ENCODE data around the gene HLCS. TPM values are rescaled to one million over a fixed set of nuclear protein-coding genes. Genes with fewer than 3 reads are reported as not detected.
"Not testable (repeated sequence)": the region's sequence is repeated elsewhere in the genome, so short reads cannot be mapped to it uniquely, and the experiment has no call there.

HLCS gene
- total and polyA plus RNA-seq, 5 experiments from 2014 or later, result 6.2 to 13.4 (median 12.3) TPM

DNA sequence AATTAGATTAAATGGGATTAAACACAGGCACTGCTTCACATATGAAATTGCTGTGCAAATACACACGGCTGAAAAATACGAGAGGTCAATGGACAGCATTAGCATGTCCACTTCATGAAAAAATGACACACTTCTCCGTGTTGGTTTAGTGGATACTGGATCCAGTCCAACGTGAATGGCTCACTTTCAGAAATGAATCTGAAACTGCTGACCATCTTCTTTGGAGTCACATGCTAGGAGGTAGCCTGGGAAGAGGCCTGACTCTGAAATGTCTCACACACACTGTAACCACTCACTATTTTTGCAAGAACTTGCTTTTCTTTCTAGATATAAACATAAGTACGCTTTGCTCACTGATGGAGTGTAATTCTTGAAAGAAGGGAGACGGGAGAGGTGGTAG lies 127.3 kb downstream of the HLCS start:
- H3K27me3 Mint-ChIP-seq, result no peaks in the 10 kb centered on the region
- H3K27ac Mint-ChIP-seq, result no peak overlapping the region
- no peak for ATAC-seq
- no peak overlapping the region for H3K4me3 Mint-ChIP-seq
- POLR2A ChIA-PET, result no interaction called here
- H3K4me1 Mint-ChIP-seq, result peaks cover 0 to 5% (median under 1%) of the 10 kb centered on the region in 4 donors
- no peaks in the 10 kb centered on the region for H3K9me3 Mint-ChIP-seq
- no peak for DNase-seq
- H3K36me3 Mint-ChIP-seq, result peaks cover 0 to 10% (median 10%) of the 10 kb centered on the region in 3 donors

DNA sequence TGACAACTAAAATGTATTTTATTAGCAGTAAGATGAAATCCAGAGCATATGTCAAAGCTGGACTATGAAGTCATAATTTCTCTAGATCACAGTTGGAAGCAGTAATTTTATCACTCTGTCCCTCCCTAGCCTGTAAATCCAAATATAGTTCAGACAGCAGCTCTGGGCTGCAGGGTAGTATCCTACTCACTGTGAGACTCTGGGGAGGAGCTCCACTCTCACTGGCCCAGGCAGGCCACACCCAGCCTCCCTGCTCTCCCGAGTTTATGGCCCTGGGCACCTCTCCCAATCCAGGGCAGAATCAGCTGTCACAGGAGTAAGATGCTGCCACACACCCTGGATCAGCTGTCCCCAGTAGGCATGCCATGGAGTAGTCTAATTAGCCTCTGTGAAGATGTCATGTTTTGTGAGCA lies 131.1 kb downstream of the HLCS start:
- ATAC-seq, result no peak
- H3K4me1 Mint-ChIP-seq, result peaks cover 0 to 17% (median 9%) of the 10 kb centered on the region in 4 donors
- H3K27me3 Mint-ChIP-seq, result no peaks in the 10 kb centered on the region
- H3K9me3 Mint-ChIP-seq, result no peaks in the 10 kb centered on the region
- POLR2A ChIA-PET, result no interaction called here
- no peak overlapping the region for H3K4me3 Mint-ChIP-seq
- H3K36me3 Mint-ChIP-seq, result peaks cover 0 to 11% (median 0%) of the 10 kb centered on the region in 3 donors
- no peak for DNase-seq
- no peak overlapping the region for H3K27ac Mint-ChIP-seq

DNA sequence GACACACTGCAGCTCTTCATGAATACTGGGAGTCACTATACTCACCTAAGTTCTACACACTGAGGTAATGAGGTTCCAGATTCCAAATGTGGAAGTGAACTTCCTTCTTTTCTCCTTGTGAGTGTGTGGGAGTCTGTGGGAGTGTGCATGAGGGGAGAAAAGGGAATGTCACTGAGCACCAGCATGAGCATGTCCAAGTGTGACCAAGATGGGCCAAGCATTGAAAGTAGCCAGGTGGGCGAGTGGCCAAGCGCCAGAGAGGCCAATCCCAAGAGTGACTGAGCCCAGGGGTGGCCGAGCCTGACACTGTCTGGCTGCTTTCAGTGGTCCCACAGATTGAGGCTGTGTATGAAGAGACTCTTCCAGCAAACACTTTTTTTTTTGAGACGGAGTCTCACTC lies 132.3 kb downstream of the HLCS start:
- Mint-ChIP-seq H3K27ac (no peak overlapping the region), H3K9me3 (no peaks in the 10 kb centered on the region), H3K4me1 (peaks cover 0 to 17% (median 7%) of the 10 kb centered on the region in 4 donors), H3K36me3 (peaks cover 0 to 10% (median 0%) of the 10 kb centered on the region in 3 donors), H3K27me3 (no peaks in the 10 kb centered on the region), H3K4me3 (no peak overlapping the region)
- ATAC-seq, result no peak
- DNase-seq, result no peak
- POLR2A ChIA-PET, result no interaction called here

DNA sequence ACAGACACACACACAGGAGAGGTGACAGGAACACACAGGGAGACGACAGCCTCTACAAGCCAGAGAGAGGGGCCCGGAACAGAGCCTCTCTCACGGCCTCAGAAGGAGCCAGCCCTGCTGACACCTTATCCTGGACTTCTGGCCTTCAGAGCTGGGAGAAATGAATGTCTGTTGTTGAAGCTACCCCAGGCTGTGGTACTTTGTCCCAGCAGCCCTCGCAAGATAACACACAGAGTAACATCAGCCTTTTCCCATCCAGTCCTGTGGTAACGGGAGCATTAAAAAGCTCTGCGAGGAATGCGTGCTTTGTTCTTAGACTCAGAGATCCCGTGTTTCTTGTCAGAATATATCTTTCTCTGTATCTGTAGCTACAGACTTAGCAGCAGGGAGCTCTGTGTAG lies 136.4 kb downstream of the HLCS start:
- no peak for DNase-seq
- peaks cover 0 to 14% (median 13%) of the 10 kb centered on the region in 3 donors for H3K36me3 Mint-ChIP-seq
- H3K4me1 Mint-ChIP-seq, result peaks cover 0 to 17% (median 11%) of the 10 kb centered on the region in 4 donors
- POLR2A ChIA-PET, result no interaction called here
- no peaks in the 10 kb centered on the region for H3K27me3 Mint-ChIP-seq
- H3K9me3 Mint-ChIP-seq, result no peaks in the 10 kb centered on the region
- no peak for ATAC-seq
- H3K4me3 Mint-ChIP-seq, result no peak overlapping the region
- no peak overlapping the region for H3K27ac Mint-ChIP-seq

DNA sequence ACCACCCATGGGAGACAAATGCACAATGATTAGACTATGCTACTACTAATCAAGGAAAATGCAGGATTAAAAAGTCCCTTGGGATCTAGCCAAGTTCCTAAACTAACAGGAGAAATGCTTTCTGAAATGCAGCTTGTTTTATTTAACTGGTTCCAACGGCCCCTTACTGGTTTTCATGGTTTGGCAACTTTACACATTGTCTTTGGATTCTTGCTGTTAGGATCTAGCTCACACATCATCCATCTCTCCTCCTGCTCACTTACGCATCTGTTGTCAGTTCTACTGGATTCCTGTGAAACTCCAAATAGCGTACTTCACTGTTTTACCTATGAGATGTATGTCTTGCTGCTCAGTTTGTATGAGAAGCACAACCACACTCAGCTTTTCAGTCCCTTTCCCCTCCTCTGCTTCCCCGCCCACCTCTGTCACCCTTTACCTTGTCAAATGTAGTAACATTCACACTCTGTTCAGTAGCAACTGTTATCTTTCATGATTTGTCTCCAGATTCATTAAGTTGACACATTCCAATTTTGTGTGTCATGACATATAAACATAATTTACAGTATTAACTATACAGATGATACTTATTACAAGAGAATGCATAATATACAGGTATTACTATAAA lies 137.5 kb downstream of the HLCS start:
- ATAC-seq (no peak), DNase-seq (no peak)
- POLR2A ChIA-PET, result no interaction called here
- peaks cover 5 to 24% (median 23%) of the 10 kb centered on the region in 3 donors for H3K36me3 Mint-ChIP-seq
- no peak overlapping the region for H3K4me3 Mint-ChIP-seq
- peaks cover 0 to 17% (median 11%) of the 10 kb centered on the region in 4 donors for H3K4me1 Mint-ChIP-seq
- H3K27me3 Mint-ChIP-seq, result no peaks in the 10 kb centered on the region
- H3K27ac Mint-ChIP-seq, result no peak overlapping the region
- H3K9me3 Mint-ChIP-seq, result no peaks in the 10 kb centered on the region

DNA sequence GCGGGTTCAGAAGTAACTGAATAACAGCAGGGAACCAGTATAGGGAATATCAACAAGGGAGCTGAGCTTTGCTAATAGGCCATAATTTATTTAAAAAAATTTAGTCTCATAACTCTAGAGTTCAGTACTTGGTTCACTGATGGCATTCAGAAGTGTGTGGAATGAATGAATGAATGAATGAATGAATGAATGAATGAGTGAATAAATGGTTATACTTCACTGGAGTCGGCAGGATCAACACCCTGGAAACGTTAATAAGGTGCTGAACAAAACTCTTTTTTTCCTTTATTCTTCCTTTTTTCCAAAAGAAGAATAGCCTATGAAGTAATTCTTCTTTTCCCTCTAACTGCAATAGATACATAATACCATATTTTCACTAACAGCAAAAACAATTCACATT lies 138.3 kb downstream of the HLCS start:
- ATAC-seq (no peak), DNase-seq (no peak)
- peaks cover 0 to 17% (median 11%) of the 10 kb centered on the region in 4 donors for H3K4me1 Mint-ChIP-seq
- H3K27ac Mint-ChIP-seq, result no peak overlapping the region
- H3K36me3 Mint-ChIP-seq, result peaks cover 5 to 27% (median 25%) of the 10 kb centered on the region in 3 donors
- H3K4me3 Mint-ChIP-seq, result no peak overlapping the region
- H3K27me3 Mint-ChIP-seq, result no peaks in the 10 kb centered on the region
- POLR2A ChIA-PET, result no interaction called here
- no peaks in the 10 kb centered on the region for H3K9me3 Mint-ChIP-seq

DNA sequence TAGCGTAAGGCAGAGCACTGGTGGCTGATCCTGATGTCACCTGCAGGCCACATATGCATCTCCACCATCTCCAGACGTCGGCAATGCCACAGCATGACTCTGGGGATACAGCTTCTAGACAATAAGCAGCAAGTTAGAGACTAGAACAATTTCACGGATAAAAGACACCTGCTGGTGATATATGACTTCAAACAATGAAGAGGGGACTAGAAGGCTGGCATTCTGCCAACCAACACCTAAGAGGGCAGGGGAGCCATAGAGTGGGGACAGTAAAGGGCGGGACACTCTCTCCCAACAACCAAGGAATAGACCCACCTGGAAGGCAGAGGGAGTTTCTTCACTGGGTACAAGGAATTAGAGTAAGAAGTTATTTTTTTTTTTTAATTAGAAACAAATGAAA lies 140.8 kb downstream of the HLCS start:
- no peak overlapping the region for H3K4me3 Mint-ChIP-seq
- POLR2A ChIA-PET, result no interaction called here
- no peak for ATAC-seq

DNA sequence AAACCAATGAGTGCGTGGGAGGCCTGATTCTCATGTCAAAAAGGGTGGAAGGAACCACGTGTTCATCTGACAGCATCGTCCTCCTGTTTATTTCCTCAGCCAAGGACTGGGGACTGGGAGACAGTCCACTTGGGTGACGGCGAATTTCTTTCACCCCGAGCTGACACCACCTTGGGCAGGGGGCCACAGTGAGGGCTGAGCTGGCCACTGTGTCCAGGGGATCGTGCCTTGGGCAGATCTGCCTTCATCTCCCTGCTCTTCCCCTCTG lies 145.5 kb downstream of the HLCS start:
- H3K4me3 Mint-ChIP-seq, result no peak overlapping the region

More for the DNA sequence above, 140.8 kb downstream of the HLCS start:
- no peak for DNase-seq
- Mint-ChIP-seq H3K27me3 (no peaks in the 10 kb centered on the region), H3K9me3 (no peaks in the 10 kb centered on the region), H3K27ac (peak overlapping the region in 1 of 10 donors; percentile 29), H3K36me3 (peaks cover 5 to 48% (median 46%) of the 10 kb centered on the region in 3 donors), H3K4me1 (peaks cover 0 to 8% (median 0%) of the 10 kb centered on the region in 4 donors)

DNA sequence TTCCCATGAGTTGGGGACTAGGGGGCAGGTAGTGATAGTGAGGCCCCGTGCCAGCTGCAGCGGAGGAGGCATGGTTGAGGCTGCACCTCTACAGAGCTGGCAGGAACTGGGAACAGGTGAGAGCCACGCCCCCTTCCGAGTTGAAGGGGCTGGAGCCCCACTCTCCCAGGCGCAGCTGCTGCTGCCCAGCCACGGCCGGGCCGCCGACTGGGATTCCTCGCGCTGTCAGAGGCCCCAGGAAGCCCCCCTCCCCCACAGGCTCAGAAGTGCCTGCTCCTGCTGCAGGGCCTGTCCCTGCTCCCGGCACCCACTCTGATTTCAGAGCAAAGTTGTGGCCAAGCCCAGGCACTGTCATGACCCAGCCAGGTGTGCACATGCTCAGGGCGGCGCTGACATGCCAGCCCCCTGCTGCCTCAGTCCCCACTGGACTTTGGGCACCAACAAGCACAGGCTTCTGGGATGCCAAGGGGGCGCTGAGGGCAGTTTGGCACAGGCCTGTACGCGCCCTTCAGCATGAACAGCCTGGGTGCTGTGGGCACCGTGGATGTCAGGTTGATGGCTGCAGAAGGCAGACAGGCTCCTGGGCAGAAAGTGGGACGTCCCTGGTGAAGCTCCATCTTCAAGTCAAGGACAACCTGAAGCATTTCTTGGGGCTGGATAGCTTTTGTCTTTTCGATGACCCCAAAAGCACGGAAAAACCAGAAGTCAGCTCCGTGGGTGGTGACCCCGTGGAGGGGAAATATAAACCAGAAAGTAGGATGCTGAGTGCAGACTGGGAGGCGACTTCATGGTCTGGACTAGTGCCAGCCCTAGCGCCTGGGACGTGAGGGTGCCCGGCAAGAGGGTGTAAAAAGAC lies 146.1 kb downstream of the HLCS start:
- Mint-ChIP-seq H3K27ac (no peak overlapping the region), H3K27me3 (no peaks in the 10 kb centered on the region), H3K9me3 (no peaks in the 10 kb centered on the region), H3K36me3 (peaks cover 5 to 43% (median 41%) of the 10 kb centered on the region in 3 donors), H3K4me3 (no peak overlapping the region), H3K4me1 (peaks cover 0 to 2% (median 0%) of the 10 kb centered on the region in 4 donors)
- no peak for ATAC-seq
- POLR2A ChIA-PET, result no interaction called here
- DNase-seq, result no peak

More for the DNA sequence above, 145.5 kb downstream of the HLCS start:
- no peaks in the 10 kb centered on the region for H3K9me3 Mint-ChIP-seq
- POLR2A ChIA-PET, result no interaction called here
- no peak for ATAC-seq
- H3K27ac Mint-ChIP-seq, result no peak overlapping the region
- H3K36me3 Mint-ChIP-seq, result peaks cover 5 to 46% (median 45%) of the 10 kb centered on the region in 3 donors
- peaks cover 0 to 4% (median 0%) of the 10 kb centered on the region in 4 donors for H3K4me1 Mint-ChIP-seq
- DNase-seq, result no peak
- no peaks in the 10 kb centered on the region for H3K27me3 Mint-ChIP-seq

DNA sequence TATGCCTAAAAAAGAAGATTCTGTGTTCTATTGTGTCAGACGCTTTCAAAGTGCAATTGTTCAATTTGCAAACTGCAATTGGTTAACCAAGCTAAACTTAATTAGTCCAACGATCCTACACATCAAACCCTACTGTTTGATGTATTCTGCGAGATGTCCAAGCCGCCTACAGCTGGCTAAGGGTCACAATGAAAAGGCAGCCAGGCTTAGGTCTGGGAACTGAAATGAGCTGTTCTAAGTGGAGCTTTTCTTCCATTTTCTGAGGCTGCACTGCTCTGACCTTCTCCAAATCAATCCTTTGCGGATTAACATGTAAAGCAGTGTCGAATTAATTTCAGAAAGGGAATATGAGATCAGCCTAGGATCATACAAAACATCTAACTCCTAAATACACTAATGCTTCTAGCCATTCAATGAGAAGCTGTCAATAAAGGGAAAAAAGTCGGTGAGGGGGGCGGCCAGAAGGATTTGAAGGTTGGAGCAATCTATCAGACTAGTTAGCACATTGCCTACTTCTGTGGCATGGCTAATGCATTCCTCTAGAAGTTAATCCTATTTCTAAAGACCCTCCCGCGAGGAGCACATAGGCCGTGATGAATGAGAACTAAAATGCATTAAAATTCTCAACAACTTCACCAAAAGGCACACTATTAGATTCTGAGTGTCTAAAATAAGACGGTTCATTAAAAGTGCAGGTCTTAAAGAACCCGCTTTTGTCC lies 148.6 kb downstream of the HLCS start:
- ATAC-seq (no peak), DNase-seq (no peak)
- Mint-ChIP-seq H3K9me3 (no peaks in the 10 kb centered on the region), H3K27ac (no peak overlapping the region), H3K27me3 (no peaks in the 10 kb centered on the region), H3K36me3 (peaks cover 0 to 30% (median 25%) of the 10 kb centered on the region in 3 donors), H3K4me3 (no peak overlapping the region), H3K4me1 (peaks cover 0 to 2% (median 0%) of the 10 kb centered on the region in 4 donors)
- POLR2A ChIA-PET, result no interaction called here

DNA sequence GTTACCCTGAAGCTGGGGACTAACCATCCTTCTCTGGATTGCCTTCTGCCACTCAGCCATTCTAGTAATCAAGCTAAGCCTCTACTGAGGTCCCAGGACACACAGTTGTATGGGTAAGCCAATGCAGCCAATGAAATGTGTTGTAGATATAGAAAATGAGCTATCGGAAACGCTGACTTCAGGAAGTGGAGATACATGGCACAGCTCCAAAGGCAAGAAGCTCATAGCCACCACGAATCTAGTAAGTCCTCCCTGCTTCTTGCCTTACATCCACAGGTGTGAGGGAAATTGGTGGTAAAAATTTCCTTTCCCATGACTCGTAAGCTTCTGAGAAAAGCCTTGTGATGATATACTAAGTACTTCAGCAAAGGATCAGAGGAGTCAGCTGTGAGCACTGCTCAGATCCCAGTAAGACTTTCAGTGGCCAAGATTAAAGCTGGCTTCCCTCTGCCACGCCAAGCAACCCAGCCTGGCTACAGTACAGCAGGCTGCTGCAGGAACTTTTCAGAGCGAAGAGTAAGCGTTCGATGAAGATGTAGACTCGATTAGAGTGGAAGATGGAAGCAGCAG lies 149.8 kb downstream of the HLCS start:
- POLR2A ChIA-PET, result no interaction called here
- Mint-ChIP-seq H3K27me3 (no peaks in the 10 kb centered on the region), H3K4me1 (peaks cover 0 to 2% (median 0%) of the 10 kb centered on the region in 4 donors), H3K4me3 (no peak overlapping the region), H3K27ac (no peak overlapping the region), H3K36me3 (peaks cover 0 to 21% (median 18%) of the 10 kb centered on the region in 3 donors), H3K9me3 (no peaks in the 10 kb centered on the region)
- ATAC-seq (no peak), DNase-seq (no peak)

DNA sequence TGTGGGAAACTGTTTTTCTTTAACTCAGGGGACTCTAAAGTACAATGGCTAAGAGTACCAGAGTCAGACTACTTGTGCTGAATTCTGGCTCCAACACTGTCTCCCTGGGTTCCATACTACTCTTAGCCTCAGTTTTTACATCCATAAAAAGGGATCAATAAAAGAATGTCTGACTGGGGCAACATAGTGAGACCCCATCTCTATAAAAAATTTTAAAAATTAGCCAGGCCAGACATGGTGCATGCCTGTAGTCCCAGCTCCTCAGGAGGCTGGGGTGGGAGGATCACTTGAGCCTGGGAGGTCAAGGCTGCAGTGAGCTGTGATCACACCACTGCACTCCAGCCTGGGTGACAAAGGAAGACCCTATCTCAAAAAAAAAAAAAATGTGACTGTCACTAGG lies 150.4 kb downstream of the HLCS start:
- H3K9me3 Mint-ChIP-seq, H3K27ac Mint-ChIP-seq, POLR2A ChIA-PET, H3K4me3 Mint-ChIP-seq, DNase-seq, H3K4me1 Mint-ChIP-seq, ATAC-seq, H3K27me3 Mint-ChIP-seq: not testable (repeated sequence)
- H3K36me3 Mint-ChIP-seq, result peaks cover 0 to 15% (median 12%) of the 10 kb centered on the region in 3 donors

DNA sequence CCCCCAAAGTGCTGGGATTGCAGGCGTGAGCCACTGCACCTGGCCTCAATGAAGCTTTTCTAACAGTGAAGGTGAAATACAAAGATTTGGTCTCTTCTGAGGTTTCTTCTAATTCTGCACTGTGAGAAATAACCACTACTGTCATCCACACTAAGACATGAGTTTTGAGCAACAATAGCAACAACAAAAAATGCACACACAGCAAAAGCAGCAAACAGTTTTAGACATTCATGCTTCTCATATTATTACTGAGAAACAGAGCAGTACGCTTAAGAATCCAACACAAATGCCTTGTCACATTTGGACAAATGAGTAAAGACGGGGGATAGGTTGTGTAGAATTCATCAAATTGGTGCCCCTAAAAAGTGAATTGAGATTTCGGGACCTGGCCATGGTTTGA lies 151.2 kb downstream of the HLCS start:
- DNase-seq (no peak), ATAC-seq (no peak)
- H3K4me3 Mint-ChIP-seq, result no peak overlapping the region
- peaks cover 0 to 2% (median 0%) of the 10 kb centered on the region in 4 donors for H3K4me1 Mint-ChIP-seq
- POLR2A ChIA-PET, result no interaction called here
- H3K36me3 Mint-ChIP-seq, result peaks cover 0 to 11% (median 8%) of the 10 kb centered on the region in 3 donors
- H3K9me3 Mint-ChIP-seq, result no peaks in the 10 kb centered on the region
- H3K27me3 Mint-ChIP-seq, result no peaks in the 10 kb centered on the region
- no peak overlapping the region for H3K27ac Mint-ChIP-seq
